Measurements from ENCODE around the gene XPNPEP3.

Gene XPNPEP3

DNA sequence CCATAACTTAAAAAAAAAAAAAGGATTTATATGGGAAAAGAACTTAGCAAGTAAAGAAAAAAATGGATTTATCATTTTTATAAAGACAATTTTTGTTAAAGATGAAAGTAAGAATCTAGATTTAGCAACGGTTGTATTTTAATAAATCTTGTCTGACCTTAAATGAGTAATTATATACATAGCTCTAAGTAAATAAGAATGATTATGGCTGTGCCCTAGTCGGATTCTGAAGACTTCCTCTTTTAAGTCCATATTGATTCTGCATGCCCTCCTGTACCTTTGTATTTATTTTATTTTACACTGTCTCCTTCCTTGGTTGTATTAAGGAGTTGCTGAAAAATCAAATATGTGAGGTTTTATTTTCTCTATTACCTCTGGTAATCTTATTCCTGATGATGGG, 101.4 kb downstream of the XPNPEP3 start:
- H3K4me3 ChIP-seq (ENCODE audit: insufficient read length, low read depth) = no peak overlapping the region
- no peaks in the 10 kb centered on the region for H3K27me3 ChIP-seq (ENCODE audit: insufficient read depth, insufficient read length)
- H3K9me3 ChIP-seq (ENCODE audit: insufficient read depth, low read length) = no peaks in the 10 kb centered on the region
- no peak for DNase-seq (ENCODE audit: low read depth, low spot score)
- no peak overlapping the region for H3K9ac ChIP-seq (ENCODE audit: insufficient read length, low read depth)
- TF ChIP-seq ZNF274 (IDR thresholded peaks at IDR 0.05; ENCODE audit: low read depth, low read length) = no peak
- TF ChIP-seq SUZ12 (IDR thresholded peaks at IDR 0.05; ENCODE audit: extremely low read depth, insufficient read depth, insufficient read length) = no peak
- no peak for TF ChIP-seq YY1 (IDR thresholded peaks at IDR 0.05; ENCODE audit: insufficient read depth, insufficient read length)
- H3K36me3 ChIP-seq (ENCODE audit: insufficient read depth, insufficient read length, low read length) = peaks cover 50% of the 10 kb centered on the region
- no peaks in the 10 kb centered on the region for H3K4me1 ChIP-seq (ENCODE audit: insufficient read depth, insufficient read length)

GRCh38 chr22:40960145-40960544, 103.2 kb downstream of the XPNPEP3 start:
- Histone ChIP-seq H3K9me3 (ENCODE audit: insufficient read depth, low read length) (no peaks in the 10 kb centered on the region), H3K27me3 (ENCODE audit: insufficient read depth, insufficient read length) (no peaks in the 10 kb centered on the region), H3K9ac (ENCODE audit: insufficient read length, low read depth) (no peak overlapping the region), H3K4me3 (ENCODE audit: insufficient read length, low read depth) (no peak overlapping the region), H3K36me3 (ENCODE audit: insufficient read depth, insufficient read length, low read length) (peaks cover 47% of the 10 kb centered on the region), H3K4me1 (ENCODE audit: insufficient read depth, insufficient read length) (no peaks in the 10 kb centered on the region)
- TF ChIP-seq SUZ12 (IDR thresholded peaks at IDR 0.05; ENCODE audit: extremely low read depth, insufficient read depth, insufficient read length) (no peak), YY1 (IDR thresholded peaks at IDR 0.05; ENCODE audit: insufficient read depth, insufficient read length) (no peak)
- DNase-seq (ENCODE audit: low read depth, low spot score) = no peak

- no peak for DNase-seq (ENCODE audit: low read depth, low spot score)
- Histone ChIP-seq H3K4me1 (ENCODE audit: insufficient read depth, insufficient read length) (no peaks in the 10 kb centered on the region), H3K36me3 (ENCODE audit: insufficient read depth, insufficient read length, low read length) (peaks cover 68% of the 10 kb centered on the region), H3K9ac (ENCODE audit: insufficient read length, low read depth) (no peak overlapping the region), H3K4me3 (ENCODE audit: insufficient read length, low read depth) (no peak overlapping the region), H3K9me3 (ENCODE audit: insufficient read depth, low read length) (no peaks in the 10 kb centered on the region), H3K27me3 (ENCODE audit: insufficient read depth, insufficient read length) (no peaks in the 10 kb centered on the region)
- no peak for TF ChIP-seq SUZ12 (IDR thresholded peaks at IDR 0.05; ENCODE audit: extremely low read depth, insufficient read depth, insufficient read length)
- TF ChIP-seq YY1 (IDR thresholded peaks at IDR 0.05; ENCODE audit: insufficient read depth, insufficient read length) = no peak
- TF ChIP-seq ZNF274 (IDR thresholded peaks at IDR 0.05; ENCODE audit: low read depth, low read length) = no peak
These were observed 109.2 kb downstream of the XPNPEP3 start for GRCh38 chr22:40965936-40966725.

DNA sequence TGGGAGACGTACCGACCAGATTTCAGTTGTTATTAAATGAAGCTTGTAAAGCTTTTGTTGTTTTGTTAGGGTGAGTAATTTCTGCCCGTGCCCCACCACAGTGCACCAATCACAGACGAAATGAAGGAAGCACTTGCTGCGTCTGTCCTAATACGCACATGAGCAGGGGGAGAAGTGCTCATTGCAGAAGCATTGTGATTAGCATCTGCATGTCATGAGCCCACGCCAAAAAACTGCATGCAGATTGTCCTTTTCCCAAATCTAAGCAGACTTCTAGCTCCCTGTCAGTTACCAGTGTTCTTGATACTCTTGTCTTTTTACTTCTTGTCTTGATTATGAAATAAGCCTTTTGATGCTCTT, 109.8 kb downstream of the XPNPEP3 start:
- Histone ChIP-seq H3K27me3 (ENCODE audit: insufficient read depth, insufficient read length) (no peaks in the 10 kb centered on the region), H3K9ac (ENCODE audit: insufficient read length, low read depth) (no peak overlapping the region), H3K36me3 (ENCODE audit: insufficient read depth, insufficient read length, low read length) (peaks cover 67% of the 10 kb centered on the region), H3K9me3 (ENCODE audit: insufficient read depth, low read length) (no peaks in the 10 kb centered on the region), H3K4me1 (ENCODE audit: insufficient read depth, insufficient read length) (no peaks in the 10 kb centered on the region), H3K4me3 (ENCODE audit: insufficient read length, low read depth) (no peak overlapping the region)
- DNase-seq (ENCODE audit: low read depth, low spot score) = no peak
- TF ChIP-seq ZNF274 (IDR thresholded peaks at IDR 0.05; ENCODE audit: low read depth, low read length) (no peak), SUZ12 (IDR thresholded peaks at IDR 0.05; ENCODE audit: extremely low read depth, insufficient read depth, insufficient read length) (no peak), YY1 (IDR thresholded peaks at IDR 0.05; ENCODE audit: insufficient read depth, insufficient read length) (no peak)

- Histone ChIP-seq H3K36me3 (ENCODE audit: insufficient read depth, insufficient read length, low read length) (peaks cover 66% of the 10 kb centered on the region), H3K4me1 (ENCODE audit: insufficient read depth, insufficient read length) (no peaks in the 10 kb centered on the region), H3K4me3 (ENCODE audit: insufficient read length, low read depth) (no peak overlapping the region), H3K9ac (ENCODE audit: insufficient read length, low read depth) (no peak overlapping the region), H3K9me3 (ENCODE audit: insufficient read depth, low read length) (no peaks in the 10 kb centered on the region), H3K27me3 (ENCODE audit: insufficient read depth, insufficient read length) (no peaks in the 10 kb centered on the region)
- no peak for DNase-seq (ENCODE audit: low read depth, low spot score)
- TF ChIP-seq YY1 (IDR thresholded peaks at IDR 0.05; ENCODE audit: insufficient read depth, insufficient read length) (no peak), ZNF274 (IDR thresholded peaks at IDR 0.05; ENCODE audit: low read depth, low read length) (no peak), SUZ12 (IDR thresholded peaks at IDR 0.05; ENCODE audit: extremely low read depth, insufficient read depth, insufficient read length) (no peak)
These were observed 110.3 kb downstream of the XPNPEP3 start for GRCh38 chr22:40967111-40967760.

GRCh38 chr22:40972587-40972986, 115.6 kb downstream of the XPNPEP3 start:
- Histone ChIP-seq H3K36me3 (ENCODE audit: insufficient read depth, insufficient read length, low read length) (peaks cover 34% of the 10 kb centered on the region), H3K9ac (ENCODE audit: insufficient read length, low read depth) (no peak overlapping the region), H3K4me1 (ENCODE audit: insufficient read depth, insufficient read length) (no peaks in the 10 kb centered on the region), H3K4me3 (ENCODE audit: insufficient read length, low read depth) (no peak overlapping the region), H3K9me3 (ENCODE audit: insufficient read depth, low read length) (no peaks in the 10 kb centered on the region), H3K27me3 (ENCODE audit: insufficient read depth, insufficient read length) (no peaks in the 10 kb centered on the region)
- TF ChIP-seq YY1 (IDR thresholded peaks at IDR 0.05; ENCODE audit: insufficient read depth, insufficient read length) = no peak
- TF ChIP-seq SUZ12 (IDR thresholded peaks at IDR 0.05; ENCODE audit: extremely low read depth, insufficient read depth, insufficient read length) = no peak
- TF ChIP-seq ZNF274 (IDR thresholded peaks at IDR 0.05; ENCODE audit: low read depth, low read length) = no peak
- DNase-seq (ENCODE audit: low read depth, low spot score) = no peak

GRCh38 chr22:40973144-40973543, 116.2 kb downstream of the XPNPEP3 start:
- no peaks in the 10 kb centered on the region for H3K4me1 ChIP-seq (ENCODE audit: insufficient read depth, insufficient read length)
- TF ChIP-seq ZNF274 (IDR thresholded peaks at IDR 0.05; ENCODE audit: low read depth, low read length) (no peak), YY1 (IDR thresholded peaks at IDR 0.05; ENCODE audit: insufficient read depth, insufficient read length) (no peak)
- H3K4me3 ChIP-seq (ENCODE audit: insufficient read length, low read depth) = no peak overlapping the region
- H3K36me3 ChIP-seq (ENCODE audit: insufficient read depth, insufficient read length, low read length) = peaks cover 28% of the 10 kb centered on the region
- H3K9me3 ChIP-seq (ENCODE audit: insufficient read depth, low read length) = no peaks in the 10 kb centered on the region
- no peak overlapping the region for H3K9ac ChIP-seq (ENCODE audit: insufficient read length, low read depth)
- DNase-seq (ENCODE audit: low read depth, low spot score) = no peak
- H3K27me3 ChIP-seq (ENCODE audit: insufficient read depth, insufficient read length) = no peaks in the 10 kb centered on the region

All from NT2/D1 (cell line).